OCI-LY3 (cell line): Measurements from ENCODE around the gene AASDHPPT.

Source experiments
- CTCF ChIP-seq: fragments of 200-600, 300-600 bp; sonication (generic); IDR thresholded peaks from 2 replicates; pipeline ENCODE4 v1.5.1; 2014; ENCODE audit warnings: antibody characterized with exemption, low read length, low read depth
- EZH2phosphoT487 ChIP-seq: fragments of 200-600 bp; shearing (Covaris generic); IDR thresholded peaks from 2 replicates; pipeline ENCODE4 v1.6.1; 2018; ENCODE audit warnings: antibody characterized with exemption, mixed run types, low read depth

- TF ChIP-seq EZH2phosphoT487 (no peak), CTCF (no peak)
These were observed at the start of gene AASDHPPT for GRCh38 chr11:106077609-106078455.
